ENCODE data around the gene CDH12. TPM values are rescaled to one million over a fixed set of nuclear protein-coding genes. Genes with fewer than 3 reads are reported as not detected.

The CDH12 gene
- polyA plus RNA-seq, 2 of the 4 experiments (the other 2 are of a cell fraction), result 0.04 TPM; not detected in 1

- CTCF ChIA-PET, result interaction anchor here (0.6 kb wide), 1 partner anchor 318 kb away, joined by 3 read pairs; no protein-coding TSS in a partner anchor
- Histone ChIP-seq H3K4me3 (no peak overlapping the region), H3K9me3 (no peaks in the 10 kb centered on the region), H3K4me1 (no peaks in the 10 kb centered on the region), H3K27ac (no peak overlapping the region), H3K4me2 (no peak overlapping the region)
- TF ChIP-seq NPAS2 (CRISPR knock-in tag; IDR thresholded peaks at IDR 0.05; ENCODE audit: borderline replicate concordance) (no peak), NR3C1 (IDR thresholded peaks at IDR 0.05) (no peak), CTCF (IDR thresholded peaks at IDR 0.05) (no peak), MAFK (IDR thresholded peaks at IDR 0.05; ENCODE audit: partially characterized antibody) (no peak), JUNB (IDR thresholded peaks at IDR 0.05) (no peak), KDM1A (IDR thresholded peaks at IDR 0.05; ENCODE audit: low read depth) (no peak), EP300 (IDR thresholded peaks at IDR 0.05) (no peak), MYC (IDR thresholded peaks at IDR 0.05; ENCODE audit: borderline replicate concordance, low read length) (no peak), JUN (IDR thresholded peaks at IDR 0.05) (no peak), ZNF302 (CRISPR knock-in tag; IDR thresholded peaks at IDR 0.05) (no peak), HOXB5 (CRISPR knock-in tag; IDR thresholded peaks at IDR 0.05) (no peak), ATOH8 (CRISPR knock-in tag; IDR thresholded peaks at IDR 0.05; ENCODE audit: low read depth) (no peak)
- TF ChIP-seq, protein P1, sequence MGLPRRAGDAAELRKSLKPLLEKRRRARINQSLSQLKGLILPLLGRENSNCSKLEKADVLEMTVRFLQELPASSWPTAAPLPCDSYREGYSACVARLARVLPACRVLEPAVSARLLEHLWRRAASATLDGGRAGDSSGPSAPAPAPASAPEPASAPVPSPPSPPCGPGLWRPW (IDR thresholded peaks at IDR 0.05), result no peak
- TF ChIP-seq, protein P2, sequence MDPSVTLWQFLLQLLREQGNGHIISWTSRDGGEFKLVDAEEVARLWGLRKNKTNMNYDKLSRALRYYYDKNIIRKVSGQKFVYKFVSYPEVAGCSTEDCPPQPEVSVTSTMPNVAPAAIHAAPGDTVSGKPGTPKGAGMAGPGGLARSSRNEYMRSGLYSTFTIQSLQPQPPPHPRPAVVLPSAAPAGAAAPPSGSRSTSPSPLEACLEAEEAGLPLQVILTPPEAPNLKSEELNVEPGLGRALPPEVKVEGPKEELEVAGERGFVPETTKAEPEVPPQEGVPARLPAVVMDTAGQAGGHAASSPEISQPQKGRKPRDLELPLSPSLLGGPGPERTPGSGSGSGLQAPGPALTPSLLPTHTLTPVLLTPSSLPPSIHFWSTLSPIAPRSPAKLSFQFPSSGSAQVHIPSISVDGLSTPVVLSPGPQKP (IDR thresholded peaks at IDR 0.05; ENCODE audit: low read depth, low read length), result no peak
- TF ChIP-seq, protein P3, sequence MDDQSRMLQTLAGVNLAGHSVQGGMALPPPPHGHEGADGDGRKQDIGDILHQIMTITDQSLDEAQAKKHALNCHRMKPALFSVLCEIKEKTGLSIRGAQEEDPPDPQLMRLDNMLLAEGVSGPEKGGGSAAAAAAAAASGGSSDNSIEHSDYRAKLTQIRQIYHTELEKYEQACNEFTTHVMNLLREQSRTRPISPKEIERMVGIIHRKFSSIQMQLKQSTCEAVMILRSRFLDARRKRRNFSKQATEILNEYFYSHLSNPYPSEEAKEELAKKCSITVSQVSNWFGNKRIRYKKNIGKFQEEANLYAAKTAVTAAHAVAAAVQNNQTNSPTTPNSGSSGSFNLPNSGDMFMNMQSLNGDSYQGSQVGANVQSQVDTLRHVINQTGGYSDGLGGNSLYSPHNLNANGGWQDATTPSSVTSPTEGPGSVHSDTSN (IDR thresholded peaks at IDR 0.05), result no peak
- WGBS (ENCODE audit: missing lambda C conversion rate), result 4% methylated on average over 4 of the region's 4 CpGs
- POLR2A ChIA-PET, result no interaction called here
- no peak for FAIRE-seq
- no peak for DNase-seq (ENCODE audit: low read depth in 1 of 2, low spot score in 1 of 2)
- no peak for ATAC-seq
These were observed 602.6 kb downstream of the CDH12 start for GRCh38 chr5:22250528-22250927.

DNA sequence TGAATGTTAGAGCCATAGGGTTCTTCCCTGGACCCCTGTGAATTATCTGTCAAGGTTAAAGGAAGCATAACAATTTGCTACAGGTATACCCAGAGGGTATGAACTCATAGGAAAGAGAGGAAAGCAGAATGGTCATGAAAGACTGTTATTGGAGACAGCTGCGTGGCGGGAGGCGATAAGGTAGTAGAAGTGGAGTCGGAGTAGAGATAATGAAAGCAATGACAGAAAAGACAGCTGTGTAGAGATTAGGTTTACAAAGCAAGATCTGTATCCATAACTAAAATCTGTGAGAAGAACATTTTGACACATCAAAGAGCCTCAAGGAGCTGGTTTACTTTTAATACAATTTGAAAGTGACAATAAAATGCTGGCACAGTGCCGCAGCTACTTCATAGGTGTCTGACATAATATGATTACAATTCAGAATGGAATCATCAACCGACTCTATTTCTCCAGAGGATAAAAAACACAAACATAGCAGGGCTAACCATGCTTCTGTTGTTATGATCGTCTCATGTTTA is 603.9 kb downstream of the CDH12 start:
- Histone ChIP-seq H3K4me1 (no peaks in the 10 kb centered on the region), H3K9me3 (no peaks in the 10 kb centered on the region), H3K27ac (no peak overlapping the region), H3K4me3 (no peak overlapping the region), H3K4me2 (no peak overlapping the region)
- TF ChIP-seq BHLHE40 (IDR thresholded peaks at IDR 0.05; ENCODE audit: low read depth, low read length) (no peak), HEYL (CRISPR knock-in tag; IDR thresholded peaks at IDR 0.05) (no peak), RAD21 (conservative IDR thresholded peaks at IDR 0.05 in 1 of 2, IDR thresholded peaks at IDR 0.05 in 1 of 2) (no peak), CTCF (IDR thresholded peaks at IDR 0.05) (no peak), CBX2 (IDR thresholded peaks at IDR 0.05; ENCODE audit: borderline replicate concordance, low read depth) (no peak), JUN (IDR thresholded peaks at IDR 0.05) (no peak), RCOR1 (IDR thresholded peaks at IDR 0.05; ENCODE audit: low read depth, low read length) (no peak), RFX5 (IDR thresholded peaks at IDR 0.05) (no peak), POLR2A (IDR thresholded peaks at IDR 0.05; ENCODE audit: low read length) (no peak), KDM1A (IDR thresholded peaks at IDR 0.05; ENCODE audit: low read depth) (no peak), SREBF2 (IDR thresholded peaks at IDR 0.05) (no peak), ZFP36 (IDR thresholded peaks at IDR 0.05; ENCODE audit: borderline replicate concordance, partially characterized antibody) (no peak), TFCP2L1 (CRISPR knock-in tag; IDR thresholded peaks at IDR 0.05) (no peak), RARB (CRISPR knock-in tag; IDR thresholded peaks at IDR 0.05) (no peak)
- TF ChIP-seq, protein P4, sequence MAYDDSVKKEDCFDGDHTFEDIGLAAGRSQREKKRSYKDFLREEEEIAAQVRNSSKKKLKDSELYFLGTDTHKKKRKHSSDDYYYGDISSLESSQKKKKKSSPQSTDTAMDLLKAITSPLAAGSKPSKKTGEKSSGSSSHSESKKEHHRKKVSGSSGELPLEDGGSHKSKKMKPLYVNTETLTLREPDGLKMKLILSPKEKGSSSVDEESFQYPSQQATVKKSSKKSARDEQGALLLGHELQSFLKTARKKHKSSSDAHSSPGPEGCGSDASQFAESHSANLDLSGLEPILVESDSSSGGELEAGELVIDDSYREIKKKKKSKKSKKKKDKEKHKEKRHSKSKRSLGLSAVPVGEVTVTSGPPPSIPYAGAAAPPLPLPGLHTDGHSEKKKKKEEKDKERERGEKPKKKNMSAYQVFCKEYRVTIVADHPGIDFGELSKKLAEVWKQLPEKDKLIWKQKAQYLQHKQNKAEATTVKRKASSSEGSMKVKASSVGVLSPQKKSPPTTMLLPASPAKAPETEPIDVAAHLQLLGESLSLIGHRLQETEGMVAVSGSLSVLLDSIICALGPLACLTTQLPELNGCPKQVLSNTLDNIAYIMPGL (CRISPR knock-in tag; IDR thresholded peaks at IDR 0.05; ENCODE audit: borderline replicate concordance), result no peak
- FAIRE-seq (no peak), DNase-seq (ENCODE audit: low read depth in 1 of 2, low spot score in 1 of 2) (no peak), ATAC-seq (no peak)
- CTCF ChIA-PET, result no interaction called here
- 15% methylated on average over 7 of the region's 7 CpGs for WGBS (ENCODE audit: missing lambda C conversion rate)
- POLR2A ChIA-PET, result no interaction called here
